GM23338 (cell line): ENCODE results near the gene TCF12.

Experiments used
- CTCF ChIP-seq, 2 experiments: fragments of 200-600 bp in 1 of 2; sonication (generic) in 1 of 2; conservative IDR thresholded peaks; 2 replicates each; pipeline versions ENCODE4 v1.5.1 to v1.6.1; 2016 to 2017; ENCODE audit warnings: antibody characterized with exemption in 2 of 2, low read depth in 2 of 2, mild to moderate bottlenecking in 2 of 2, moderate library complexity in 1 of 2
- EZH2 ChIP-seq: fragments of 200-600 bp; sonication (generic); IDR thresholded peaks from one replicate; pipeline ENCODE4 v1.8.0; 2017; ENCODE audit warnings: antibody characterized with exemption, mild to moderate bottlenecking, low read depth; ENCODE audit not compliant: unreplicated experiment
- POLR2AphosphoS5 ChIP-seq: IDR thresholded peaks from 2 replicates; pipeline ENCODE4 v1.6.1; 2016; ENCODE audit warnings: antibody characterized with exemption, low read depth

DNA sequence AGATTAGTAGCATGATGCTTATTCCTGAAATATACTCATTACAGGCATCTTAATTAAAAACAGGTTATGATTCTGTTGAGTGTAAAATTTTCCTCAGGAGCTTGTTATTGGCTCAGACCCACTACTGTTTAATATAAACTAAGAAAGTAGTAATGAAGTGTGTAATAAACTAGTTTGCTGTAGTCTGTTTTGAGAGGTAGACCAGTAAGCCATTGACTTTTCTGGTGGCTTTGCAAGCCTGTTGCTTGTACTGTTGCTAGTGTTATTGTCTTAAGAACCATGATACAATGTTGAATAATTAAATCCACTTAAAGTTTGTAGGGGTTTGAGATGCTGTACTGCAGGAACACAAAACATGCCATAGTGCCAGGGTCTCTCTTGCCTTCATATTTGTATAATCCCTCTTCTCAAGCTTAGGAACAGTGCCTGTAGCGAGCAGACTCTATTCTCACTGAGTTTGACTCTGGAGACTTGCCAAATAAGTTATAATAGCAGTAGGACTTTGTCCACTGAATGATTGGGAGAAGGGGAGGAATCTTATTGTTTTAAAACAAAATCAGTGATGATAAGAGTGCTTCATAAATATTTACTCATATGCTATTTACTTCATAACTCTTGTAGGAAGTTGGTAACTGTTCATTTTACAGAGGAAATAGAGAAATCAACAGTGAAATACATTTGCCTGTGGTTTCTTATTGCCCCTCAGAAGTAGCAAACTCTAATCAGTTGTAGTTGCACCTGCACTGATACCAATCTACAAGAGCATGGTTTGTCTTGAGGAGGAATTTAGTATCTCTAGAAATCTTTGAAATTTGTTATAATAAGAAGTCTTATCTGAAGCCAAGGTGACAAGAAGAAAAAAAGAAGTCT, 13.4 kb downstream of the TCF12 start:
- no peak for TF ChIP-seq EZH2
- TF ChIP-seq CTCF (conservative IDR thresholded peaks at IDR 0.05; ENCODE audit: low read depth in 2 of 2): no peak
- no peak for TF ChIP-seq POLR2AphosphoS5
